Muscle of arm (tissue), 12 donors: Measurements from ENCODE around the gene GIGYF2. TPM values are rescaled to one million over a fixed set of nuclear protein-coding genes. Genes with fewer than 3 reads are reported as not detected.

Experiments
- polyA plus RNA-seq, 12 donors: library from polyadenylated mRNA; unstranded; fragments of 120-200 nt; gene quantifications; one replicate each; pipeline ENCODE4 v1.2.1, GENCODE V29; 2013; ENCODE audit not compliant: insufficient read length in 12 of 12

GIGYF2 gene
- polyA plus RNA-seq, 12 donors, result 36.5 to 71.9 (median 42.4) TPM; not detected in 1

Other genes starting within 250 kb of the GIGYF2 start
- not detected for gene ALPI, start 241.2 kb upstream of the GIGYF2 start, polyA plus RNA-seq
- 1 to 10 TPM in 1 of 12 donors, under 1 TPM in 9, not detected in 2; 0.24 to 1.2 (median 0.44) TPM for gene ECEL1, start 209.5 kb upstream of the GIGYF2 start, polyA plus RNA-seq
- gene PRSS56, start 176.9 kb upstream of the GIGYF2 start, polyA plus RNA-seq, result 1 to 10 TPM in 7 of 12 donors, under 1 TPM in 3, not detected in 2; 0.51 to 2.6 (median 1.3) TPM
- gene CHRND, start 171.2 kb upstream of the GIGYF2 start, polyA plus RNA-seq, result 100 to 1,000 TPM in 8 of 12 donors, 10 to 100 TPM in 3, not detected in 1; 67.6 to 182 (median 131) TPM
- gene CHRNG, start 157.6 kb upstream of the GIGYF2 start, polyA plus RNA-seq, result 100 to 1,000 TPM in 8 of 12 donors, 10 to 100 TPM in 4; 54.4 to 516 (median 119) TPM
- gene TIGD1, start 146.8 kb upstream of the GIGYF2 start, polyA plus RNA-seq, result 1 to 10 TPM in 11 of 12 donors, not detected in 1; 4.0 to 9.1 (median 6.8) TPM
- 100 to 1,000 TPM in 9 of 12 donors, 10 to 100 TPM in 2, not detected in 1; 72.7 to 141 (median 118) TPM for gene EIF4E2, start 146.6 kb upstream of the GIGYF2 start, polyA plus RNA-seq
- gene EFHD1, start 63.7 kb upstream of the GIGYF2 start, polyA plus RNA-seq, result 10 to 100 TPM in 11 of 12 donors, not detected in 1; 14.9 to 41.7 (median 29.6) TPM
- gene KCNJ13, start 79.2 kb downstream of the GIGYF2 start, polyA plus RNA-seq, result under 1 TPM in 8 of 12 donors, not detected in 4; 0.07 to 0.43 (median 0.13) TPM
- 10 to 100 TPM in 1 of 12 donors, 1 to 10 TPM in 7, under 1 TPM in 3, not detected in 1; 0.45 to 11.2 (median 1.6) TPM for gene SNORC, start 172.9 kb downstream of the GIGYF2 start, polyA plus RNA-seq